MCF 10A (cell line): ENCODE measurements around the gene SLC66A1. TPM values are rescaled to one million over a fixed set of nuclear protein-coding genes. Genes with fewer than 3 reads are reported as not detected.

Experiments used
- BruUV-seq: library from RNA; stranded (reverse); fragments of 400-500 nt; replicated peaks from 2 replicates; lab custom pipeline; 2021; lab: Mats Ljungman, UMichigan
- CTCF ChIA-PET: fragments of 300-600 bp; sonication (Branson Sonifier 250); formaldehyde crosslinking; extraction: SDS; loops from one replicate; lab custom pipeline; 2021; ENCODE audit warnings: antibody characterized with exemption, inconsistent platforms; lab: Yijun Ruan, JAX
- POLR2A ChIA-PET: fragments of 300-600, 350-650 bp; sonication (Branson Sonifier 250); formaldehyde crosslinking; extraction: SDS; loops from one replicate; lab custom pipeline; 2020; ENCODE audit warnings: antibody characterized with exemption, inconsistent platforms; lab: Yijun Ruan, JAX
- DNase-seq: peaks from one replicate; pipeline ENCODE4 v3.0.0-alpha.2; 2018; ENCODE audit not compliant: unreplicated experiment
- H3K27ac Mint-ChIP-seq: one replicate; pipeline ENCODE4 v1.8.0; 2022; ENCODE audit warnings: mild to moderate bottlenecking, low read depth, mixed read lengths; ENCODE audit not compliant: unreplicated experiment
- H3K27me3 Mint-ChIP-seq: one replicate; pipeline ENCODE4 v1.8.0; 2022; ENCODE audit warnings: mixed read lengths; ENCODE audit not compliant: insufficient read depth, unreplicated experiment
- H3K36me3 Mint-ChIP-seq: one replicate; pipeline ENCODE4 v1.8.0; 2022; ENCODE audit warnings: mild to moderate bottlenecking, moderate library complexity, mixed read lengths; ENCODE audit not compliant: insufficient read depth, unreplicated experiment
- H3K4me1 Mint-ChIP-seq: one replicate; pipeline ENCODE4 v1.8.0; 2022; ENCODE audit warnings: mixed read lengths; ENCODE audit not compliant: insufficient read depth, unreplicated experiment
- H3K4me3 Mint-ChIP-seq: one replicate; pipeline ENCODE4 v1.8.0; 2022; ENCODE audit warnings: mild to moderate bottlenecking, moderate library complexity, mixed read lengths; ENCODE audit not compliant: unreplicated experiment
- H3K9me3 Mint-ChIP-seq: one replicate; pipeline ENCODE4 v1.8.0; 2022; ENCODE audit warnings: mixed read lengths; ENCODE audit not compliant: unreplicated experiment
- intact Hi-C: fragments of 100-400 bp; cut with micrococcal nuclease; formaldehyde crosslinking; loops from 2 replicates; pipeline ENCODE4 v1.14.1; 2022
- total RNA-seq: library from RNA; stranded (reverse); gene quantifications from 2 replicates; pipeline ENCODE4 v1.2.3, GENCODE V29; 2022
- TF ChIP-seq, protein P1 (sequence below): fragments of 200-600 bp; IDR thresholded peaks from one replicate; pipeline ENCODE4 v1.8.0; 2022; ENCODE audit warnings: antibody characterized with exemption, mild to moderate bottlenecking; ENCODE audit not compliant: unreplicated experiment

SLC66A1 gene
- total RNA-seq, 1 experiment from 2014 or later: 16.2 TPM

DNA sequence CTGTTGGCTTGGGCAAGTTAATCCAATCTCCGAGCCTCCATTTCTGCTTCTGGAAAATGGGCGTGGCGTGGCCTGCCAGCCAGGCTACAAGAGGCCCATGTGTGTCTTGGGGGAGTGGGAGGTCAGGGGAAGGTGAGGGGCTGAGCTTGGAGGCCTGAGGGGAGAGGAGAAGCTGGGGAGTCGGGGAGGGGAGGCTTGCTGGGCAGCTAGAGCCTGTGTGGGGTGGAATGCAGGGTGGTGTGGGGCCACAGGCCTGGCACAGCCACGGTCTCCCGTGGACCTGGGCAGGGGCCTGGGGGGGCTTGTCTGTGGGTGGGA, 14.6 kb downstream of the SLC66A1 start:
- no peaks in the 10 kb centered on the region for H3K4me1 Mint-ChIP-seq
- no TSS peak for BruUV-seq
- intact Hi-C loops: no loop called here
- H3K4me3 Mint-ChIP-seq: no peak overlapping the region
- no peaks in the 10 kb centered on the region for H3K9me3 Mint-ChIP-seq
- ChIA-PET CTCF (interaction anchor here (0.9 kb wide), 1 partner anchor 15 kb away, joined by 3 read pairs; no protein-coding TSS in a partner anchor), POLR2A (no interaction called here)
- peaks cover 47% of the 10 kb centered on the region for H3K36me3 Mint-ChIP-seq
- TF ChIP-seq, protein P1, sequence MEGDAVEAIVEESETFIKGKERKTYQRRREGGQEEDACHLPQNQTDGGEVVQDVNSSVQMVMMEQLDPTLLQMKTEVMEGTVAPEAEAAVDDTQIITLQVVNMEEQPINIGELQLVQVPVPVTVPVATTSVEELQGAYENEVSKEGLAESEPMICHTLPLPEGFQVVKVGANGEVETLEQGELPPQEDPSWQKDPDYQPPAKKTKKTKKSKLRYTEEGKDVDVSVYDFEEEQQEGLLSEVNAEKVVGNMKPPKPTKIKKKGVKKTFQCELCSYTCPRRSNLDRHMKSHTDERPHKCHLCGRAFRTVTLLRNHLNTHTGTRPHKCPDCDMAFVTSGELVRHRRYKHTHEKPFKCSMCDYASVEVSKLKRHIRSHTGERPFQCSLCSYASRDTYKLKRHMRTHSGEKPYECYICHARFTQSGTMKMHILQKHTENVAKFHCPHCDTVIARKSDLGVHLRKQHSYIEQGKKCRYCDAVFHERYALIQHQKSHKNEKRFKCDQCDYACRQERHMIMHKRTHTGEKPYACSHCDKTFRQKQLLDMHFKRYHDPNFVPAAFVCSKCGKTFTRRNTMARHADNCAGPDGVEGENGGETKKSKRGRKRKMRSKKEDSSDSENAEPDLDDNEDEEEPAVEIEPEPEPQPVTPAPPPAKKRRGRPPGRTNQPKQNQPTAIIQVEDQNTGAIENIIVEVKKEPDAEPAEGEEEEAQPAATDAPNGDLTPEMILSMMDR: no peak
- DNase-seq: no peak
- no peak overlapping the region for H3K27ac Mint-ChIP-seq
- H3K27me3 Mint-ChIP-seq: no peaks in the 10 kb centered on the region

DNA sequence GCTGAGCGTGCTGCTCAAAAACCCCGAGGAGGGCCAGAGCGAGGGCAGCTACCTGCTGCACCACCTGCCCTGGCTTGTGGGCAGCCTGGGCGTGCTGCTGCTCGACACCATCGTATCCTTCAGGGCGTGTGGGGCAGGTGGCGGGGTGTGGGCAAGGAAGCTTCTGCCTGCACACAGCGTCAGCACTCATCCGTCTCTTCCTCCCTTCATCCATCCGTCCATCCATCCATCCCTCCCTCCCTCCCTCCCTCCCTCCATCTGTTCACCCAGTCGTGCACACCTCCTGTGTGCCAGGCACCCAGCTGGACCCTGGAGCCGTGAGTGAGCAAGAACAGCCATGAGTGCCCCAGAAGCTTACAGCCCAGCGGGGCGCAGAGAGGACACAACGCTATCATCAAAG, 15.2 kb downstream of the SLC66A1 start:
- Mint-ChIP-seq H3K36me3 (peaks cover 47% of the 10 kb centered on the region), H3K4me3 (no peak overlapping the region), H3K4me1 (no peaks in the 10 kb centered on the region), H3K9me3 (no peaks in the 10 kb centered on the region), H3K27ac (no peak overlapping the region), H3K27me3 (no peaks in the 10 kb centered on the region)
- intact Hi-C loops: no loop called here
- no peak for DNase-seq
- BruUV-seq: no TSS peak
- CTCF ChIA-PET: no interaction called here
- POLR2A ChIA-PET: interaction anchor here (0.6 kb wide), 2 partner anchors 16 to 327 kb away, joined by 3 to 5 read pairs; no protein-coding TSS in a partner anchor
- TF ChIP-seq, protein P1: no peak

DNA sequence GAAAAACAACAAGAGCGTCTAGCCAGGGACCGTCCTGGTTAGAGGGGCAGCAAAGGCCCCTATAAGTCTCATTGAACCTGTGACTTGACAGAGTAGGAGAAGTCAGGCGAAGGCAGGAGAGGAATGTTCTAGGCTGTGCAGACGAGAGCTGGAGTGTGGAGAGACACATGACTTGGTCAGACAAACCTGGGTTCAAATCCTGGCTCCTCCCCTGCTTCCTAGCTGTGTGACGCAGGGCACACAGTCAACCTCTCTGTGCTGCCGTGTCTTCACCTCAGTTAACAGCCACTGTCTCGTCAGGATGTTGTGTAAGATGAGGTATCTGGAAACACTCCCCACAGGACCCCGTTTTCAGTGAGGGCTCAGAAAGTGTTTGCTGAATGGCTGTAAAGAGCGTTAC, 15.6 kb downstream of the SLC66A1 start:
- DNase-seq: no peak
- H3K36me3 Mint-ChIP-seq: peaks cover 43% of the 10 kb centered on the region
- H3K4me3 Mint-ChIP-seq: no peak overlapping the region
- BruUV-seq: no TSS peak
- no peaks in the 10 kb centered on the region for H3K4me1 Mint-ChIP-seq
- H3K27me3 Mint-ChIP-seq: no peaks in the 10 kb centered on the region
- intact Hi-C loops: no loop called here
- ChIA-PET CTCF (no interaction called here), POLR2A (interaction anchor here (0.6 kb wide), 2 partner anchors 161 to 326 kb away, joined by 3 to 4 read pairs; no protein-coding TSS in a partner anchor)
- no peak overlapping the region for H3K27ac Mint-ChIP-seq
- TF ChIP-seq, protein P1: no peak
- H3K9me3 Mint-ChIP-seq: no peaks in the 10 kb centered on the region

DNA sequence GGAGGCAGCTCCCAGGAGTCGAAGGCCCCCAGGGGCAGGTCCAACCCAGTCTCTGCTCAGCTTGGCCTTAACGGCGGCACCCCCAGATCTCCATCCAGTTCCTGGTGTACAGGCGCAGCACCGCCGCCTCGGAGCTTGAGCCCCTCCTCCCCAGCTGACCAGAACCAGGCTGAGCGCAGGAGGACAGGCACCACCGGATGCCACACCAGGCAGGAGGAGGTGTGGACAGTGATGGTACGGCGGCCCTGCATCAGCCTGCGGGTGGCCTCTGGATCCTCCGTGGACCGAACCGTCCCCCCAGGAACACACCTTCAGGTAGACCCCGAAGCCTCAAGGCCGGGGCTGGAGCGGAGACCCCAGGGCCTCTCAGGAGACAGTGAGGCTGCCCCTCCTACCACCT, 16.4 kb downstream of the SLC66A1 start:
- H3K27ac Mint-ChIP-seq: no peak overlapping the region
- no peaks in the 10 kb centered on the region for H3K9me3 Mint-ChIP-seq
- no peaks in the 10 kb centered on the region for H3K4me1 Mint-ChIP-seq
- POLR2A ChIA-PET: no interaction called here
- no peaks in the 10 kb centered on the region for H3K27me3 Mint-ChIP-seq
- H3K4me3 Mint-ChIP-seq: no peak overlapping the region
- no TSS peak for BruUV-seq
- intact Hi-C loops: no loop called here
- no peak for DNase-seq
- TF ChIP-seq, protein P1: no peak
- CTCF ChIA-PET: no interaction called here
- H3K36me3 Mint-ChIP-seq: peaks cover 38% of the 10 kb centered on the region
